T-helper 1 cell treated with Interleukin-12 subunit alpha and Interleukin-12 subunit beta and Interleukin-4 antibody, amounts not matched to agents 30 μg/mL and 1 μg/mL, for 36 hours (primary cell): Measurements from ENCODE around the gene PRKAG1.

Experiments used
- H3K27ac Mint-ChIP-seq: one replicate; pipeline ENCODE4 v1.8.0; 2021; ENCODE audit warnings: mild to moderate bottlenecking, mixed read lengths
- H3K27me3 Mint-ChIP-seq: one replicate; pipeline ENCODE4 v1.8.0; 2021; ENCODE audit warnings: low read depth, mixed read lengths
- H3K36me3 Mint-ChIP-seq: one replicate; pipeline ENCODE4 v1.8.0; 2021; ENCODE audit warnings: low read depth, mixed read lengths
- H3K4me1 Mint-ChIP-seq: one replicate; pipeline ENCODE4 v1.8.0; 2021; ENCODE audit warnings: low read depth, mixed read lengths
- H3K4me3 Mint-ChIP-seq: one replicate; pipeline ENCODE4 v1.8.0; 2021; ENCODE audit warnings: mild to moderate bottlenecking, moderate library complexity, mixed read lengths
- H3K9me3 Mint-ChIP-seq: one replicate; pipeline ENCODE4 v1.8.0; 2021; ENCODE audit warnings: mixed read lengths

The PRKAG1 gene

DNA sequence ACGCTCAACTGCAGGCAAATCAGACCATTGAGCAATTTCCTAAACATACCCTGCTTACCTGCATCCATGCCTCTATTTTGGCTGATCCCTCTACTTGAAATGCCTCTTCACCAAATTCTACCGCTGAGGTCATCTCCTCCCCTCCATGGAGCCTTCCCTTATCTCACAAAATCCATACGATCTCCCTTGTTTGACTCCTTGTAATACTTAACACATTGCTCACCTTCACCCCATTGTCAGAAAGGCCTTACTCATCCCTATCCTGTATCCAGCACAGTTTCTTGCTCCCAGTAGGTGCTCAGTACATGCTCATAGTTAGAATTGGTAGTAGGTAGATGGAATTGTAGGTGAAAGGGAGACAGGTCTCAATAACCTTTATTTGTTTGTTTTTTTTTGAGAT is 24.8 kb downstream of the PRKAG1 start:
- no peak overlapping the region for H3K4me3 Mint-ChIP-seq
- H3K36me3 Mint-ChIP-seq = peaks cover 2% of the 10 kb centered on the region
- H3K9me3 Mint-ChIP-seq = no peaks in the 10 kb centered on the region
- peaks cover 20% of the 10 kb centered on the region for H3K4me1 Mint-ChIP-seq
- H3K27me3 Mint-ChIP-seq = peaks cover 75% of the 10 kb centered on the region
- no peak overlapping the region for H3K27ac Mint-ChIP-seq

DNA sequence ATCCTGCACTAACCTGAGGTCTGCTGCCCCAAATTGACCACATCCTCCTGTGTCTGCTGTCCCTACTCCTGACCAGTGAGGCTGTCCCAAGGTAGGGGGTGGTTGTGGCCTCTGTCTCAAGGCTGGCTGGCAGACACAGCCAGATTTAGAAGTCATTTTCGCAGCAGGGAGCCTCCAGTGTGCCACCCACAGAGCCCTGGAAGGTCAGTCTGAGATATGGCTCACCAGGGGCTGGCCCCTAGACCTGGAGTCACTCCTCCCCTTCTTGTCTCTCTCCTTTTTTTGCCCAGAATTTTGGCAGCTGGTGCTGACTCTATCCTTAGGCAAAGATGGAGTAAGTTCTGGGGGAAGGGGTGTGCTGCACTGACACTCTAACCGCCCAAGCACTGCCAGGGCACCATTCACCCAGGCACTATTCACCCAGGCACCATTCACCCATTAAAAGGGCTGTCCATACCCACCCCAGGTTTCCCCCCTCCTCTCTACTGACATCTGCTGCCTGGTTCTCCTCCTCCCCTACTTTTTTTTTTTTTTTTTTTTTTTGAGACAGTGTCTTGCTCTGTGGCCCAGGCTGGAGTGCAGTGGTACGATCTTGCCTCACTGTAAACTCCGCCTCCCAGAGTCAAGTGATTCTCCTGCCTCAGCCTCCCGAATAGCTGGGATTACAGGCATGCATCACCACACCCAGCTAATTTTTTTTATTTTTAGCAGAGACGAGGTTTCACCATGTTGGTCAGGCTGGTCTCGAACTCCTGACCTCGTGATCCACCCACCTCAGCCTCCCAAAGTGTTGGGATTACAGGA is 27.1 kb downstream of the PRKAG1 start:
- peaks cover 19% of the 10 kb centered on the region for H3K4me1 Mint-ChIP-seq
- no peak overlapping the region for H3K4me3 Mint-ChIP-seq
- H3K36me3 Mint-ChIP-seq = peaks cover 2% of the 10 kb centered on the region
- H3K27me3 Mint-ChIP-seq = peaks cover 78% of the 10 kb centered on the region
- no peaks in the 10 kb centered on the region for H3K9me3 Mint-ChIP-seq
- no peak overlapping the region for H3K27ac Mint-ChIP-seq

DNA sequence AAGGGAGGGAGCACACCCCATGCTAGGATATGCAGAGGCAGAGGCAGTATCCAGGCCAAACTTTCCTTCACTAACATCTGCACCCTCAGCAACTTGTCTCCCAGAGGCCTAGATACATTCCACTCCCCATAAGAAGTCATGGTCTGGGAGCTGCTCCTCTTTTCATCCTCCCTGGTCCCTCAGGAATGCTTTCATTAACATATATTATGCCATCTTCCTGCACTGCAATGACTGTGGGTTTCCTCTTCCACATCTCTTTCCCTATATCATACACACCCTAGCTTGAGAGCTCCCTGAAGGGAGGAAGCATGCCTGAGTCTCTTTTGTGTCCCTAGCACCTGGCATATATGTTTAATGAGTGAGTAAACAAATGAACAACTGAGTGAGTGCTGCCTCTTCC is 28.0 kb downstream of the PRKAG1 start:
- H3K36me3 Mint-ChIP-seq = peaks cover 2% of the 10 kb centered on the region
- H3K27me3 Mint-ChIP-seq = peaks cover 78% of the 10 kb centered on the region
- no peak overlapping the region for H3K4me3 Mint-ChIP-seq
- H3K4me1 Mint-ChIP-seq = peaks cover 17% of the 10 kb centered on the region
- H3K9me3 Mint-ChIP-seq = no peaks in the 10 kb centered on the region
- no peak overlapping the region for H3K27ac Mint-ChIP-seq

DNA sequence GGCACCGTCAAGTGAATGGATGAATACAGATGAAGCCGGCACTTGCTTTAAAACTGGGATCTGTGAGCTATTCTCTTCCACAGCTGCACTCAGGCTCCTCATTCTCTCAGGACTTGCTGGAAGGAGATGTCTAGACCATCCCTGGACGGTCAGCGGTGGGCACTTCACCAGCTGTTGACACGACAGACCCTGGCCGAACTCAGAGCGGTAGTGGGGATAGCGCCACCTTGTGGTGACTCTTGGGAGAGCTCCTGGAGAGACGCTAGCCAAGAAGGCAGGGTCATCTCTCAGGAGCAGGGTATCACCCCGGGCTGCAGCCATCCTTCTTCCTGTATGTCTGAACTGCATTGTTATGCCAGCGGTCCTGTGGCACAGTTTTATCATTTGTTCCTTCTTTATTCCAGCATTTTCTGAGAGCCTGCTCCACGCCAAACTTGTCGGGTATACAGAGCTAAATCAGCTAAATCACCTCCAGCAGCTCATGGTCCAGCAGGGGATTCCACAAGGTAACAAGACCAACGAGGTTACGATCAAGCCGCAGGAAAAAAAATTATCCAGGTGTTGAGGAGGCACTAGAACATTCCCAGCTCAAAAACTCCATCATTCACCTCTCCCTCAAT is 30.4 kb downstream of the PRKAG1 start:
- no peaks in the 10 kb centered on the region for H3K36me3 Mint-ChIP-seq
- no peak overlapping the region for H3K4me3 Mint-ChIP-seq
- peaks cover 9% of the 10 kb centered on the region for H3K4me1 Mint-ChIP-seq
- H3K9me3 Mint-ChIP-seq = no peaks in the 10 kb centered on the region
- no peak overlapping the region for H3K27ac Mint-ChIP-seq
- H3K27me3 Mint-ChIP-seq = peaks cover 81% of the 10 kb centered on the region

DNA sequence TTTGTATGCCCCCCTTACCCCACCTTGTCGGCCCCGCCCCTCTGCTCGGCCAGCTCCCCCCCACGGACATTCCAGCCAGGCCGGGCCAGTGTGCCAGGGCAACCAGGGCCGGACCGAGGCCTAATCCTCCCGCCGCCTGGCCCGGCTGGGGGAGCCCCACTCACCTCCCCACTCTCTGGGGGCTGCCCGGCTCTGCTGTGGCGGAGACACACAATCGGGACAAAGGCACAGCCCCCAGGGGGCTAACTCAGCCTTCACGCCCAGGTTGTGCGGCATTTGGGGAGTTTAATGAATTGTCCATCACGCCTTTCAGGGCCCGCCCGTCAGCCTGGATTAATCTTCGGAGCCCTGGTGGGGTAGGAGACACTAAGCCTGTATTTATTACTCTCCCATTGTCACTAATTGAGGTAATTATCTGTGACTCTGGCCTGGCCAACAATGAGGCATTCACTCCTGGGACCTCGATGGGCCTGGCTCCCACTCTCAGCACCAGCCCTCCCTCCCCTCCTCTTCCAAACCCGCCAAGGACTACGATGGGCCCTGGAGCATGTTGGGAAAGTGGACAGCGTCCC is 31.8 kb downstream of the PRKAG1 start:
- H3K4me1 Mint-ChIP-seq = peaks cover 19% of the 10 kb centered on the region
- no peaks in the 10 kb centered on the region for H3K36me3 Mint-ChIP-seq
- H3K4me3 Mint-ChIP-seq = no peak overlapping the region
- H3K9me3 Mint-ChIP-seq = no peaks in the 10 kb centered on the region
- no peak overlapping the region for H3K27ac Mint-ChIP-seq
- H3K27me3 Mint-ChIP-seq = peaks cover 86% of the 10 kb centered on the region

DNA sequence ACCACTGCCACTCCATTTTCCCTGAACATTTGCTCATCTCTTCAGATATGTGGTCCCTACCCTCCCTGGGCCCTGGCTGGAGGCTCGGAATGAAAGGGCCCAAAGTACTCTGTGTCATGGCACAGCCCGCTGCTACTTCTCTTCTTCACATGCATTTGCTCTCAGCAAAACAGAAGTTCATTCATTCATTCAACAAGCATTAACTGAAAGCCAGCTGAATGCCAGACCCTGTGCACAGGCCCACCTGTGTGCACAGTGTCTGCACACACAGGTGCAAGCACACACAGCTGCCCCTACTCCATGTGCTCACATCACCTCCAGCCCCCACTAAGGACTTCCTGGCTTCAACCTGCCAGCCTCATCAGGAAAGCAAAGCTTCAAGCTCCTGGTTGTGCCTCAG is 32.7 kb downstream of the PRKAG1 start:
- Mint-ChIP-seq H3K36me3 (no peaks in the 10 kb centered on the region), H3K27me3 (peaks cover 93% of the 10 kb centered on the region)

DNA sequence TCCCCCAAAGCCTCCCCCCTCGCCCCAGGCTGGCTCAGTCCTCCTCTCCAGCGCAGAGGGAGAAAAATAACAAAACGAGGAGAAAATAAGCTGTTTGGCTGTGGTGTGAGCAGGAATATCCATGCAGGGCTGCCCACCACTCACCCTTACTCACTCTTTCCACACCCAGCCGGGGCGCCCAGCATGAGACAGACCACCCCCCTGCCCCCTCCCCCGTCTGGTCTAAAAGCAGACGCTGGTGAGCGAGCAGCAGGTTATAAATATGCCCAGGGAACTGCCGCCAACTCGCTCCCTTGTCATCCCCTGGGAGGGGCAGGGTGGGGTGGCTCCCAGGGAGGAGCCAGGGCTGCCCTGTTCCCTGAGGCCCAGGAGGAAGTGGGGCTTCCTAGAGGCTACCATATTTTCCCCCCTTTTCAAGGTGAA is 33.1 kb downstream of the PRKAG1 start:
- Mint-ChIP-seq H3K9me3 (no peaks in the 10 kb centered on the region), H3K4me1 (peaks cover 29% of the 10 kb centered on the region), H3K27ac (no peak overlapping the region), H3K4me3 (no peak overlapping the region), H3K36me3 (no peaks in the 10 kb centered on the region), H3K27me3 (peaks cover 93% of the 10 kb centered on the region)

More for the DNA sequence above, 32.7 kb downstream of the PRKAG1 start:
- Mint-ChIP-seq H3K4me3 (no peak overlapping the region), H3K4me1 (peaks cover 27% of the 10 kb centered on the region), H3K27ac (no peak overlapping the region), H3K9me3 (no peaks in the 10 kb centered on the region)

DNA sequence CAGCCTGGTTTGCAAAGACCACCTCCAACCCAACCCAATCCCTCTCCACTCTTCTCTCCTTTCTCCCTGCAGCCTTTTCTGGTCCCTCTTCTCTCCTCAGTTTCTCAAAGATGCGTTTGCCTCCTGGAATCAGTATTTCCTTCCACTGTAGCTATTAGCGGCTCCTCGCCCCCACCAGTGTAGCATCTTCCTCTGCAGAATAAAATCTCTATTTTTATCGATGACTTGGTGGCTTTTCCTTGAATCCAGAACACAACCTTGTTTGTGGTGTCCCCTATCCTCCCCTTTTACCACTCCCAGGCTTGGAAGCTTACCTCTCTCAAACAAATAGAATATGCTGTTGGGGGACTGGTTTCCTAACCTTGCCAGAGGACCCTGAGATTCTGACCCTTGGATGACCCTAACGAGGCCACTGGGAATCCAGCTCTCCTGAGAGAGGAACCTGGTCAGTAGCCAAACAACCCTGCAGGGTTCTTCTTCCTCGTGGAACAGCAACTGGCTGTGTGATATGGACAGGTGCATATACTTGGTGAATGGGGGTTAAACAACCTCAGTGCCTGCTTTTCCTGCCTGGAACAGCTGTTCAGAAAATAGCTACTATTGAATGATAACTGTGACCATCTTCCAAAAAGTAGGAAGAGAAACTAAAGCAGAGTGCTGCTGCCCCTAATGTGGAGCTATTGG is 36.0 kb downstream of the PRKAG1 start:
- peak overlapping the region; percentile 39 for H3K27ac Mint-ChIP-seq
- peaks cover 93% of the 10 kb centered on the region for H3K27me3 Mint-ChIP-seq
- peak overlapping the region; percentile 84 for H3K4me3 Mint-ChIP-seq

DNA sequence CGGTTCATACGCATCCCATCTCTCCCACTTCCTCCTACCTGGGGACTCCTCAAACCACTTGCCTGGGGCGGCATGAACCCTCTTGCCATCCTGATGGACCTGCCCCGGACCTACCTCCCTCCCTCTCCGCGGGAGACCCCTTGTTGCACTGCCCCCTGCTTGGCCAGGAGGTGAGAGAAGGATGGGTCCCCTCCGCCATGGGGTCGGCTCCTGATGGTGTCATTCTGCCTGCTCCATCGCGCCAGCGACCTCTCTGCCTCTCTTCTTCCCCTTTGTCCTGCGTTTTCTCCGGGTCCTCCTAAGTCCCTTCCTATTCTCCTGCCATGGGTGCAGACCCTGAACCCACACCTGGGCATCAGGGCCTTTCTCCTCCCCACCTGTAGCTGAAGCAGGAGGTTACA is 36.8 kb downstream of the PRKAG1 start:
- Mint-ChIP-seq H3K36me3 (no peaks in the 10 kb centered on the region), H3K4me3 (peak overlapping the region; percentile 84), H3K27ac (peak overlapping the region; percentile 39), H3K27me3 (peaks cover 93% of the 10 kb centered on the region), H3K9me3 (no peaks in the 10 kb centered on the region), H3K4me1 (peaks cover 44% of the 10 kb centered on the region)

More for the DNA sequence above, 36.0 kb downstream of the PRKAG1 start:
- peaks cover 41% of the 10 kb centered on the region for H3K4me1 Mint-ChIP-seq
- no peaks in the 10 kb centered on the region for H3K9me3 Mint-ChIP-seq
- no peaks in the 10 kb centered on the region for H3K36me3 Mint-ChIP-seq

DNA sequence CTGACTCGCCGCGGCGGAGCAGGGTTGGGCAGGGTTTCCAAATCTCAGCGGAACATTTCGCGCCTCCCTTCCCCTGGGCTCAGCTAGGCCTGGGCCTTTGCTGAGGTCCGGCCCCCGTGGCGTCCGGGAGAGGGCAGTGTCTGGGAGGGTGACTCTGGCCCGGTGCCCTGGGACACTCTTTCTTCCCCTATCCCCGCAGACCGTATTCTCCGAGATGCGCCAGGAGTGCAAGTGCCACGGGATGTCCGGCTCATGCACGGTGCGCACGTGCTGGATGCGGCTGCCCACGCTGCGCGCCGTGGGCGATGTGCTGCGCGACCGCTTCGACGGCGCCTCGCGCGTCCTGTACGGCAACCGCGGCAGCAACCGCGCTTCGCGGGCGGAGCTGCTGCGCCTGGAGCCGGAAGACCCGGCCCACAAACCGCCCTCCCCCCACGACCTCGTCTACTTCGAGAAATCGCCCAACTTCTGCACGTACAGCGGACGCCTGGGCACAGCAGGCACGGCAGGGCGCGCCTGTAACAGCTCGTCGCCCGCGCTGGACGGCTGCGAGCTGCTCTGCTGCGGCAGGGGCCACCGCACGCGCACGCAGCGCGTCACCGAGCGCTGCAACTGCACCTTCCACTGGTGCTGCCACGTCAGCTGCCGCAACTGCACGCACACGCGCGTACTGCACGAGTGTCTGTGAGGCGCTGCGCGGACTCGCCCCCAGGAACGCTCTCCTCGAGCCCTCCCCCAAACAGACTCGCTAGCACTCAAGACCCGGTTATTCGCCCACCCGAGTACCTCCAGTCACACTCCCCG is 37.4 kb downstream of the PRKAG1 start:
- peaks cover 96% of the 10 kb centered on the region for H3K27me3 Mint-ChIP-seq
- peak overlapping the region; percentile 70 for H3K27ac Mint-ChIP-seq
- no peaks in the 10 kb centered on the region for H3K36me3 Mint-ChIP-seq
- peak overlapping the region; percentile 84 for H3K4me3 Mint-ChIP-seq
- H3K9me3 Mint-ChIP-seq = no peaks in the 10 kb centered on the region
- H3K4me1 Mint-ChIP-seq = peaks cover 44% of the 10 kb centered on the region

DNA sequence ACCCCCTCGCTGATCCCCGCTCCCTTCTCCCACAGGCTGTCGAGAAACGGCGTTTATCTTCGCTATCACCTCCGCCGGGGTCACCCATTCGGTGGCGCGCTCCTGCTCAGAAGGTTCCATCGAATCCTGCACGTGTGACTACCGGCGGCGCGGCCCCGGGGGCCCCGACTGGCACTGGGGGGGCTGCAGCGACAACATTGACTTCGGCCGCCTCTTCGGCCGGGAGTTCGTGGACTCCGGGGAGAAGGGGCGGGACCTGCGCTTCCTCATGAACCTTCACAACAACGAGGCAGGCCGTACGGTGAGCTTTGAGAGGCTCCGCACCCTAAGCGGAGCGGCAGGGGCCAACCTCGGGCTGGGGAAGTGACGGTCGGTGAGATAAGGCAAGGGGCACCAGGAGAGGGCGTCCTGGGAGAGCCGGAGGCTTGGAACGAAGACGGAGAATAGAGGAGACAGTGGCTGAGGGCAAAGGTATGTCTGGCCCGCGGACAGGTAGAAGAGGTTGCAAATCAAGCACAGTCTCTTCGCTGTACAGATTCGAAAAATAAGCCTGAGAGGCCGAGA is 38.1 kb downstream of the PRKAG1 start:
- Mint-ChIP-seq H3K27ac (peak overlapping the region; percentile 70), H3K27me3 (peaks cover 96% of the 10 kb centered on the region), H3K36me3 (no peaks in the 10 kb centered on the region)

DNA sequence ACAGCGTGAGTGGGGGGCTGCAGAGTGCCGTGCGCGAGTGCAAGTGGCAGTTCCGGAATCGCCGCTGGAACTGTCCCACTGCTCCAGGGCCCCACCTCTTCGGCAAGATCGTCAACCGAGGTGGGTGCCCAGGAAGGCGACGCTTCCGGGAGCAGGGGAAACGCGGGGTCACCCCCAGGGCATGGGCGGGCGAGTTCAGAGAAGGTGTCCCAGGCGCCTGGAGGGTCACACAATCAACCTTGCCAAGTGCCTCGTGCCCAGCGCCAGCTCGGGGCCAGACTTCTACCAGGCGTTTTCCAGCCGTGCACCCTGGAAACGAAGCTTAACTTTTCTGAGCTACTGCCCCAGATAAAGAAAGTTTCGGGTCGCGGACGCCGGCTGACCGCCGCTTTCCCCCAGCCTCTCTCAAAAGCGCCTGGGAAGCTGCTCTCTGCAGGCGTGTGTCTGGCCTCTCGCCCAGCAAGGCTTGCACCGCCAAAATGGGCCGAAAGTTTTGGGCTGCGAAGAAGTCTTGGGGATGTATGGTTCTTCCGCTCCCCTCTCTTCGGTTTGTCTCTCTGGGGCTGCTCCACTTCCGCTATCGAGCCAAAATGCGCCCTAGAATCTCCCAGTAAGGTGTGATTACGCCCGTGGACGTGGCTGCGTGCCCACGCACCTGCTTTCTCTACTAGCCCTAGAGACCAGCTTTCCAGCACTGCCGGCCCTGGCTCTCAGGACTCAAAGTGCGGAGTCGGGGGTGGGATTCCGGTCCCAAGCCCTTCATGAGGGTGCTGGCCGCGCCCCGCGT is 38.8 kb downstream of the PRKAG1 start:
- Mint-ChIP-seq H3K36me3 (no peaks in the 10 kb centered on the region), H3K27me3 (peaks cover 96% of the 10 kb centered on the region), H3K9me3 (no peaks in the 10 kb centered on the region), H3K27ac (peak overlapping the region; percentile 42), H3K4me3 (peak overlapping the region; percentile 84), H3K4me1 (peaks cover 44% of the 10 kb centered on the region)

More for the DNA sequence above, 38.1 kb downstream of the PRKAG1 start:
- H3K4me3 Mint-ChIP-seq = peak overlapping the region; percentile 84
- H3K9me3 Mint-ChIP-seq = no peaks in the 10 kb centered on the region
- H3K4me1 Mint-ChIP-seq = peaks cover 44% of the 10 kb centered on the region
